Dedifferentiated amniotic fluid mesenchymal stem cell (primary cell): ENCODE data around the gene TBCD.

Source experiments
- DNase-seq: peaks from one replicate; pipeline ENCODE4 v3.0.0-alpha.2; 2016; ENCODE audit errors: extremely low spot score

TBCD gene

DNA sequence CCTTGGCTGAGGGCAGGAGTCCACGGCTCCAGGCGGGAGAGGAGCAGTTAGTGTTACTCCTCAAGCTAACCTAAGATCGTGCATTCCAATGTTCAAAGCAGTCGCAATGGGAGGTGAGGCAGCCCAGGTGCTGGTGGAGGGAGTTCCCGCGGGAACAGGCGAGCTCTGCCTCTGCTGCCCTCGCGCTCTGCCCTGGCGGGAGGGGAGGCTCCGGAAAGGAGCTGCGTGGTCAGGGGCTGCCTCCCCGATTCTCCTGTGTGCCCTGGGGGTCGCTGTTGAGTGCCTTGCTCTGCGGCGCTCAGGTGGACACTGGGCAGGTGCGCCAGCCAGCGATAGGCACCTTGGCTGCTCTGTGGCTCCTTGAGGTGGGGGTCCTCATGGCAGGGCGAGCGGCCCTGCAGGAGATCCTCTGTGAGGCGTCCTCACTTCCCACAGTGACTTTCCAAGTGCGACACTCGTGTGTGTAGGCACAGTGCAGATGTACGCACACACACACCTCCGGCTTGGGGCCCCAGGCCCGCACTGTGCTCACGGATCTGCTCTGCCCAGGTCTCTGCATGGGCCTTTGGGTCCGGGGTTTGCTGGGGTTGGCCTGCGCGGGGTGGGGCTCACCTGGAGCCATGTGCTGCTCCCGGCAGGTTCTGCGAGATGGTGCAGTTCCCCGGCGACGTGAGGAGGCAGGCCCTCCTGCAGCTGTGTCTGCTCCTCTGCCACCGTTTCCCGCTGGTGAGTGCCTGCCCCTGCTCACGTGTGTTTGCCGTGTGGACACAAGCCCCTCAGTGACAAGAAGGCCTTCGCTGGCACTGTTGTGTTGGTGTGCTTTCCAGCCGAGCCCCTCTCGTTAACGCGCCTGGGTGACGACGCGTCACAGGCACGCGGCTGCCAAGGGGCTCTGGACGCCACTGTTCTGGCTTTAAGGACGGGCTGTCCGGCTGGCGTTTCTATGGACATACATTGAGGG lies 185.8 kb downstream of the TBCD start:
- no peak for DNase-seq

DNA sequence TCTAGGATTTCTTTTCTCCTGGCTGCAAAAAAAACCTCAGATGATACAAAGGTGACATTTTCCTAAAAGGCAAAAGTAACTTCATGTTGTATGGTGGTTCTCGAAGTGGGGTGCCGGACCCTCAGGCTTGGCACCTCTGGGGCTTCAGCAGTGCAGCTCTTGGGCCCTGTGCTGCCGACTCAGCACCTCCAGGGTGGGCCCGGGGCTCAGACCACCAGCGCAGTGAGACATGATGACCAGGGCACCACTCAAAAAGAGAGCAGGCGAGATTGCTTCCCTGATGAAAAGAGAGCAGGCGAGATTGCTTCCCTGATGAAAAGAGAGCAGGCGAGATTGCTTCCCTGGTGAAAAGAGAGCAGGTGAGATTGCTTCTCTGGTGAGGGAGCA lies 186.6 kb downstream of the TBCD start:
- no peak for DNase-seq

DNA sequence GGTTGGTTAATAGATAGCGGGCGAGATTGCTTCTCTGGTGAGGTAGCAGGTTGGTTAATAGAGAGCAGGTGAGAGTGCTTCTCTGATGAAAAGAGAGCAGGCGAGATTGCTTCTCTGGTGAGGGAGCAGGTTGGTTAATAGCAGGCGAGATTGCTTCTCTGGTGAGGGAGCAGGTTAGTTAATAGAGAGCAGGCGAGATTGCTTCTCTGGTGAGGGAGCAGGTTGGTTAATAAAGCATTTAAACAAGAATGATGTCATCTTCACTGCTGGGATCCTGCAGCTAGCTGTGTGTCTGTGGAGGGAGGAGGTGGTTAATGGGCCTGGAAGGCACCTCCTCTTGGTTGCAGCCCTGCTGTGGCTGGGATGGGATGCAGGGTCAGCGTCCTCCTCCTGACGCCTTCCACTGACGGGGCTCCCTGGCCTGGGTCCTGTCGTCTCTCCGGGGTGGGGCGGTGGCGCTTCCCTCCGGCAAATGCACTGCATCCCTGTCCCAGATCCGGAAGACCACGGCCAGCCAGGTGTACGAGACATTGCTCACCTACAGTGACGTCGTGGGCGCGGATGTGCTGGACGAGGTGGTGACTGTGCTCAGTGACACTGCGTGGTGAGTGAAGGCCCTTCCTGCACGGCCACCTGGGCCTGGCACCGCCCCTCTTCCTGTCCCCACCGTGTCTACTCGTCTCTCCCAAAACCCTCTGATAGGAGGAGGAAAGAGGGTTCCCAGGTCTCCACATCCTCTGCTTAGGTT lies 187.2 kb downstream of the TBCD start:
- no peak for DNase-seq

DNA sequence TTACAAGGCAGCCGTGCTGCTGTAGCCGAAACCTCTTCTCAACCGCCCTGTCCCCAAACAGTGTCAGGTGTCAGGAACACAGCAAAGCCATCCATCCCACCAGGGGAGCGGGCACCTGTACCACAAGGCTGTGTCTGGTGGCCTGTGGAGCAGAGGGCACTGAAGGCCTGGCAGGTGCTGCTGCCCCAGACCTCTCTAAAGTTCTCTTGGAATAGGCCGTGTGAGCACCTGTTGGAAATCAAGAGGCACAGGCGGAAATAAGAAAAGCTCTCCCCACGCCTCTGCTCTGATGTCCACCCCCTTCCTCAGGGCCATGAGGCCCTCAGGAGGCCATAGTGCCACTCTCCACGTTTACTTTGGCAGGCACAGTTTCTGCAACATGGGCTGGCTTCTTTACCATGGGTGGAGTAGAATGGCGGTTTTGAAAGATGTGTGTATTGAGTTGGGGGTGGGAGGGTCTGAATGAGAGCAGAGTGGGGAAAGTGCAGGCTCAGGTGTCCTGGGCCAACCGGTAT lies 187.8 kb downstream of the TBCD start:
- no peak for DNase-seq

DNA sequence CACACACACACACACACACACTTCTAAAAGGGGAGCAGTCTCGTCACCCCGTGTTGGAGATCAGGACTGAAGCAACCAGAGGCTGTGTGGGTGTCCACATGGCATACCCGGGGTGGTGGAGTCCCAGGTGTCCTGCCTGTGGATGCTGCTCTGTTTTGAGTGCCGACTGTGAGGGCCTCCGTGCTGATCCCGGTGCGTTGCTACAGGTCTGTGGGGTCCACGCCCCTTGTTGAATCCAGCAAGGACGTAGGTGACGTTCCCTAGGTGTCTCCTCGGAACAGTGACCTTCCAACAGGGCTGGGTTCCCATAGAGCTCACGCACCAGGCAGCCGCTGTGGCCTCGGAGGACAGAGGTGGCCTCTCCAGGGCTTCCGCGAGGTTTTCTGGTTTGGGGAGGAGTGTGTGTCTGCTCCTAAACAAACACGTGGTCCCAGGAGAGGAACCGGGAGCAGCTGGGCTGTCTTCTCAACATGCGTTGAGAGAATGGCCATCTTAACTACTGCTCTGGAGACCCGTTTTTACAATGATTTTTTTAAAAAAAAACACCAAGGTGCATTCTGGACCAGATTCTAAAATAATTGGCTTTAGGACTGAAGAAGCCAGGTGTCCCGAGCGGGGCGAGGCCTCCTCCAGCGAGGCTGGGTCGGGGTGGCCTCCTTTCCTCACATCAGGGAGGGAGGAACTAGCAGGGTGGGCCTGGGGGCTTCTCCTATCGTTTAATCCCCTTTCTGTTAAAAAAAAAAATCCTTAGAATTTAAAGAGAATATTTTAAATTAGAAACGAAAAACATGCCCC lies 188.6 kb downstream of the TBCD start:
- DNase-seq: no peak

- no peak for DNase-seq
These were observed 189.4 kb downstream of the TBCD start for GRCh38 chr17:82941021-82942001.

- no peak for DNase-seq
These were observed 190.6 kb downstream of the TBCD start for GRCh38 chr17:82942166-82943130.

DNA sequence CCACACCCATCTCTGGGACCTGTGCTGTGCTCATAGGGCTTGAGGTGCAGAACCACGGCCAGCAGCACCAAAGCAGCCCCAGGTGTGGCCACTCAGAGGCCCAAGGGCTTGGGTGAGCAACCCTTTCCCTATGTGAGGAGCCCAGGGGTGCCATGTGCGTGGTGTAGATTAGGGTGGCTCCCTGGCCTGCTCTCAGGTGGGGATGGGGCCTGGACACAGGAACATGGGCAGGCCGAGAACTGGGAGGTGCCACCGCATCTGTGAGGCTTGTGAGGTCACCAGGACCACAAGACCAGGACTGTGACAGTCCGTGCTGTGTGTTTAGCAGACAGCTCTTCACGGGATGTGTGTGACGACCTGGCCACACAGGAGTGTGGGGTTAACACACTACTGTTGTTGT lies 191.5 kb downstream of the TBCD start:
- no peak for DNase-seq

GRCh38 chr17:82943751-82944150 lies 191.9 kb downstream of the TBCD start:
- no peak for DNase-seq

DNA sequence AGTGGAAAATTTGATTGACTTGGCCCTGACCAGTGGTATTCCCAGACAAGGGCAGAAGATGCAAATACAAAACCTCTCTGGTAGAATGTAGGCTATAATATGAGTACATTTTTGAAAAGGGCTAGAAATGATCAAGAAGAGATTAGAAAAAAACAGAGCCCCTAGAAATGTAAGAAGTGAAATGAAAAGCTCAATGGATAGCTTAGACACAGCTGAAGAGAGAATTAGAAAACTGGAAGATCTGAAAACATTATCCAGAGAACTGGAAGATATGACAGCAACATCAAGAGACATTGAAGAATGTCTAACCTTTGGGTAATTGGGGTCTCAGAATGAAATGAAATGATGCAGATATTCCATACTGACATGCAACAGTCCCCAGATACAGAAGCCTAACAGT lies 193.1 kb downstream of the TBCD start:
- DNase-seq: no peak

- no peak for DNase-seq
These were observed 194.2 kb downstream of the TBCD start for GRCh38 chr17:82946081-82946480.

GRCh38 chr17:82947051-82947991 lies 195.5 kb downstream of the TBCD start:
- no peak for DNase-seq

- DNase-seq: no peak
These were observed 196.2 kb downstream of the TBCD start for GRCh38 chr17:82948081-82948511.

- no peak for DNase-seq
These were observed 197.1 kb downstream of the TBCD start for GRCh38 chr17:82948957-82949356.

DNA sequence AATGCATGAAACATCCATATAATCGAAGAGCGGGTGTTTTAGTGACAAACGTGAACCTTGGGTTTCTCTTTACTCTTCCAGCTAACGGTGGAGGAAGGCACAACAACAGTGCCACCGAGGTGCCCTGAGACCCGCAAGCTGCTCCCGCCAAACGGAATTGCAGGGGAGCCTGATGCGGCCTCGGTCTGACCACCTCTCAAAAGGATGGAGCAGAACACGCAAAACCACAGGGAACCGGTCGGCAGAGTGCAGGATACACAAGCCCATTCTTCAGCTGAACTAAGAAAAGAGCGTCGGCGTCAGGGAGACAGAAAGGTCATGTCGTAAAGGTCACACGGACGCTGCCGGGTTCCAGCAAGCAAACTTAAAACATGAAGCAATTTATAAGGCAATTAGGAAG lies 197.5 kb downstream of the TBCD start:
- no peak for DNase-seq

DNA sequence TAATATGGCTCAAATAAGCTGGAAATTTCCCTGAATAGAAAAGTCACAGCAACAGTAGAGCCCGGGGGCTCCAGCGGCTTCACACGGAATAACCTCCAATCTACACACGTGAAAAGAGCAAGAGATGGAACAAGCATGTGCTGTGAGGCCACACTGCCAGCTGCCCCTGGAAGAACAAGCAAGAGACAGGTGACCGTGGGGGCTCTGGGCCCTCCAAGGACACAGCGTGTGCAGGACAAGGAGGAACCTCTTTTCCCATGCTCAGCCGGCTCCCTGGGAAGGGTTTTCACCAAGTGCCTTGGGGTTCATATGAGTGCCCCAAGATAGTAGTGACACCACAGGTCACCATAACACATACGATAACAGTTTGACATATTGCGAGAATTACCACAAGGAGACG lies 198.1 kb downstream of the TBCD start:
- no peak for DNase-seq

GRCh38 chr17:82950525-82951102 lies 198.7 kb downstream of the TBCD start:
- DNase-seq: no peak

GRCh38 chr17:82952019-82952418 lies 200.2 kb downstream of the TBCD start:
- no peak for DNase-seq
